MM.1S (cell line): ENCODE results near the gene ADAM10.

ENCODE experiments used
- DNase-seq: peaks from one replicate; pipeline ENCODE4 v3.0.0-alpha.2; 2015
- H2AFZ ChIP-seq: fragments of 300-600 bp; sonication (generic); 2 replicates; pipeline ENCODE4 v1.6.0; 2016; ENCODE audit warnings: antibody characterized with exemption, low read length
- H3F3A ChIP-seq: fragments of 300-600 bp; sonication (generic); 2 replicates; pipeline ENCODE4 v1.6.1; 2016; ENCODE audit warnings: mild to moderate bottlenecking, antibody characterized with exemption, low read length, moderate library complexity, mixed read lengths; ENCODE audit not compliant: insufficient read depth
- H3K27ac ChIP-seq: fragments of 300-600 bp; sonication (generic); 2 replicates; pipeline ENCODE4 v1.5.1; 2016; ENCODE audit warnings: mild to moderate bottlenecking, low read length
- H3K27me3 ChIP-seq: fragments of 300-600 bp; sonication (generic); replicated peaks from 2 replicates; pipeline ENCODE4 v1.6.0; 2016; ENCODE audit warnings: low read length; ENCODE audit not compliant: insufficient read depth
- H3K36me3 ChIP-seq: fragments of 300-600 bp; sonication (generic); replicated peaks from 2 replicates; pipeline ENCODE4 v1.6.1; 2016; ENCODE audit warnings: mild to moderate bottlenecking, low read length, mixed read lengths; ENCODE audit not compliant: insufficient read depth
- H3K4me1 ChIP-seq: fragments of 300-600 bp; sonication (generic); 2 replicates; pipeline ENCODE4 v1.6.1; 2016; ENCODE audit warnings: low read length, mixed read lengths
- H3K4me2 ChIP-seq: fragments of 300-600 bp; sonication (generic); 2 replicates; pipeline ENCODE4 v1.6.0; 2016; ENCODE audit warnings: low read depth, low read length
- H3K4me3 ChIP-seq: fragments of 300-600 bp; sonication (generic); 2 replicates; pipeline ENCODE4 v1.5.1; 2016; ENCODE audit warnings: low read length, mixed read lengths
- H3K79me2 ChIP-seq: fragments of 300-600 bp; sonication (generic); 2 replicates; pipeline ENCODE4 v1.6.1; 2016; ENCODE audit warnings: mixed run types, low read length, mixed read lengths
- H3K9ac ChIP-seq: fragments of 300-600 bp; sonication (generic); 2 replicates; pipeline ENCODE4 v1.6.1; 2016; ENCODE audit warnings: low read length, mixed read lengths
- H3K9me2 ChIP-seq: fragments of 300-600 bp; sonication (generic); replicated peaks from 2 replicates; pipeline ENCODE4 v1.6.1; 2016; ENCODE audit warnings: mild to moderate bottlenecking, low read length, mixed read lengths; ENCODE audit not compliant: insufficient read depth
- H3K9me3 ChIP-seq: fragments of 300-600 bp; sonication (generic); replicated peaks from 2 replicates; pipeline ENCODE4 v1.6.1; 2016; ENCODE audit warnings: mild to moderate bottlenecking, low read length, mixed read lengths; ENCODE audit not compliant: insufficient read depth
- H4K20me1 ChIP-seq: fragments of 300-600 bp; sonication (generic); 2 replicates; pipeline ENCODE4 v1.6.1; 2016; ENCODE audit warnings: mild to moderate bottlenecking, low read length, moderate library complexity, mixed read lengths; ENCODE audit not compliant: insufficient read depth
- CTCF ChIP-seq: fragments of 300-600 bp; sonication (generic); IDR thresholded peaks from 2 replicates; pipeline ENCODE4 v1.5.1; 2016; ENCODE audit warnings: antibody characterized with exemption, low read length, mixed read lengths
- EZH2 ChIP-seq: fragments of 300-600 bp; sonication (generic); optimal IDR thresholded peaks from 2 replicates; pipeline ENCODE3; 2017; ENCODE audit warnings: low read depth, mild to moderate bottlenecking, antibody characterized with exemption, low read length, mixed read lengths
- EZH2phosphoT487 ChIP-seq: fragments of 300-600 bp; sonication (generic); IDR thresholded peaks from 2 replicates; pipeline ENCODE4 v1.6.1; 2018; ENCODE audit warnings: antibody characterized with exemption, low read length

ADAM10 gene

DNA sequence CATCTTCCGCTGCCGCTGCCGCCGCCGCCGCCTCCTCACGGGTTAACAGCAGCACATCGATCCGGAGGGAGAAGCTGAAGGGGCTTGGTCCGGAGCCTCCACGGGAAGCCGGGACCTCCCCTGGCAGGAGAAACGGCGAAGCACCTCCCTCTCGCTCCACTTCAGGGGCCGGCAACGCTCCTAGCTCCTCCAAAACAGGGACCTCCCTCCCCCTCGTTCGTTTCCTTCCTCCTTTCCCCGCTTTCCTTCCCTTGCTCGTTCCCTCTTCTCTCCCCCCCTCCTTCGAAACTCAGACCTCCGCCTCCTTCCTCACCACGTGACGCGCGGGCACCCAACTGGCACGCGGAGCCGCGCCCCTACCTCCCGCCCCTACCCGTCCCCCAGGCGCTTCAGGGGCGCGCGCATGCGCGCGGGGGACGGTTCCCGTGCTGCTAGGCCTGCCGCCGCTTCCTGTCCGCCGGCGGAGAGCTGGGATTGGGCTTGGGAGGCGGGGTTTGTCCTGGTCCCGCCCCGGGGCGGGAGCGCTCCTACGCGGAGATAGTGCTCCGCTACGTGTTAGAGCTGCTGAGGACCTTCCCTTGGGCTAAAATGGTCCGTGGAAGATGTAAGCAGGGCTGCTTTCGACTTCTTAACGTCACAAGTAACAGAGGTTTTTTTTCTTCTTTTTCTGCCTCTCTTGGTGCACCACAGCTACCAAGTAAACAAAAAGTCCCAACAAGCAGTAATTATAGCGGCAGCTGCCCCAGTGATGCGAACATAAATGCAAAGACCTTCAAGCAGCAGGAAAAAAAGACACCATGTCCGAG lies at the start of gene ADAM10:
Gene ADAM10, minus strand, starts transcription at position 176 of the 806 bp plus-strand sequence. Its CDS starts 173 bp downstream, at position 3.
- peaks cover 19% of the 10 kb centered on the region for H3K4me1 ChIP-seq
- peaks cover 49% of the 10 kb centered on the region for H3K79me2 ChIP-seq
- peak within 1 kb of the TSS; percentile 88 for H3K27ac ChIP-seq
- H3K9me3 ChIP-seq = no peaks in the 10 kb centered on the region
- peaks cover 9% of the 10 kb centered on the region for H4K20me1 ChIP-seq
- peak; percentile 98 for DNase-seq
- H2AFZ ChIP-seq = peak within 1 kb of the TSS; percentile 82
- peak within 1 kb of the TSS; percentile 89 for H3K9ac ChIP-seq
- H3K36me3 ChIP-seq = 0 out of 2 replicates have a peak, but pooled peaks cover 3% of the 10 kb centered on the region
- H3K27me3 ChIP-seq = no peaks in the 10 kb centered on the region
- H3K4me3 ChIP-seq = peak within 1 kb of the TSS; percentile 89
- H3K9me2 ChIP-seq = no peaks in the 10 kb centered on the region
- peaks cover 23% of the 10 kb centered on the region for H3F3A ChIP-seq
- TF ChIP-seq CTCF (no peak), EZH2 (no peak), EZH2phosphoT487 (no peak)
- H3K4me2 ChIP-seq = peak within 1 kb of the TSS; percentile 91

GRCh38 chr15:58797505-58797904 lies 48.0 kb upstream of the ADAM10 start:
- no peak for DNase-seq
- no peak overlapping the region for H3K4me3 ChIP-seq
- no peaks in the 10 kb centered on the region for H3K9me2 ChIP-seq
- no peak for TF ChIP-seq EZH2
- no peak for TF ChIP-seq EZH2phosphoT487
- no peak for TF ChIP-seq CTCF
- H3K9me3 ChIP-seq = no peaks in the 10 kb centered on the region
- no peaks in the 10 kb centered on the region for H3F3A ChIP-seq
- H3K36me3 ChIP-seq = no peaks in the 10 kb centered on the region
- H3K4me1 ChIP-seq = no peaks in the 10 kb centered on the region
- H4K20me1 ChIP-seq = no peaks in the 10 kb centered on the region
- no peak overlapping the region for H3K9ac ChIP-seq
- no peak overlapping the region for H3K27ac ChIP-seq
- H3K27me3 ChIP-seq = no peaks in the 10 kb centered on the region
- peaks cover 27% of the 10 kb centered on the region for H3K79me2 ChIP-seq
- no peak overlapping the region for H2AFZ ChIP-seq
- H3K4me2 ChIP-seq = no peak overlapping the region

DNA sequence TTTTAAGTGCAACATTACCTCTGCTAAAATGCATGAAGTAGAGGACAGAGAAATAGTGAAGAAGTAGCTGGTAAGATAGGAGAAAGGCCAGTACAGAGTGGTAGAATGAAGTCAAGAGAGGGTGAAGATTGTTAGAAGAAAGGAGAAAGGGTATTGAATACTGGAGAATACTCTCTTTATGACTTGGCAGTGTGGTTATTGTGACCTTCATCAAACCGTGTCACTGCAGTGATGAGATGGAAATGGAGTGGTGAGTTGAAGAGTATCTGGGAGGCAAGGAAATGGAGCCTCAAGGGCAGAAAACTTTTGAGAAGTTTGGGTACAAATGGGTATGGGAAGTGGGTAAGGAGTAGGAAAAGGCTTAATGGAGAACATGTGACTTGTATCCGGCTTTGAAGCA lies 46.3 kb upstream of the ADAM10 start:
- H3K4me2 ChIP-seq = no peak overlapping the region
- no peaks in the 10 kb centered on the region for H3K27me3 ChIP-seq
- no peak overlapping the region for H3K27ac ChIP-seq
- no peaks in the 10 kb centered on the region for H3K9me3 ChIP-seq
- no peaks in the 10 kb centered on the region for H4K20me1 ChIP-seq
- H3K36me3 ChIP-seq = no peaks in the 10 kb centered on the region
- no peaks in the 10 kb centered on the region for H3K9me2 ChIP-seq
- peaks cover 27% of the 10 kb centered on the region for H3K79me2 ChIP-seq
- H3K9ac ChIP-seq = no peak overlapping the region
- no peaks in the 10 kb centered on the region for H3F3A ChIP-seq
- H2AFZ ChIP-seq = no peak overlapping the region
- H3K4me1 ChIP-seq = no peaks in the 10 kb centered on the region
- DNase-seq = no peak
- no peak overlapping the region for H3K4me3 ChIP-seq
- TF ChIP-seq EZH2 (no peak), EZH2phosphoT487 (no peak), CTCF (no peak)
